Endothelial cell of umbilical vein (primary cell): ENCODE data around the gene P2RX4. TPM values are rescaled to one million over a fixed set of nuclear protein-coding genes. Genes with fewer than 3 reads are reported as not detected.

Source experiments
- BruUV-seq: library from RNA; stranded (reverse); fragments of 400-500 nt; replicated peaks from 2 replicates; lab custom pipeline; 2021; lab: Mats Ljungman, UMichigan
- CTCF ChIA-PET: fragments of 300-600, 350-600 bp; sonication (Branson Sonifier 250); formaldehyde crosslinking; loops from one replicate; lab custom pipeline; 2021; ENCODE audit warnings: antibody characterized with exemption, inconsistent platforms; lab: Charles Lee
- POLR2A ChIA-PET: fragments of 300-600, 350-600 bp; sonication (Branson Sonifier 250); formaldehyde crosslinking; loops from one replicate; lab custom pipeline; 2021; ENCODE audit warnings: antibody characterized with exemption, inconsistent platforms; lab: Charles Lee
- DNase-seq: peaks from one replicate; pipeline ENCODE4 v3.0.0-alpha.2; 2011; ENCODE audit warnings: low read depth, low spot score
- FAIRE-seq: peaks from 2 replicates; lab custom pipeline; 2011; peaks lifted over from hg19 to GRCh38; lab: Jason Lieb, UNC
- H2AFZ ChIP-seq: 2 replicates; pipeline ENCODE4 v1.6.0; 2012; ENCODE audit warnings: low read depth, low read length, control low read depth, inconsistent platforms
- H3K27ac ChIP-seq: 2 replicates; pipeline ENCODE4 v1.5.1; 2011; ENCODE audit warnings: low read depth, mild to moderate bottlenecking, control low read depth, low read length, moderate library complexity; ENCODE audit not compliant: insufficient read depth
- H3K27me3 ChIP-seq, 2 experiments: 2 replicates each; pipeline versions ENCODE4 v1.6.0 to v1.6.1; 2011; ENCODE audit warnings: low read length in 2 of 2, mixed read lengths in 1 of 2; ENCODE audit not compliant: control insufficient read depth in 2 of 2, insufficient read depth in 2 of 2
- H3K36me3 ChIP-seq, 2 experiments: 2 replicates in 1 of 2; 3 replicates in 1 of 2; pipeline ENCODE4 v1.5.1; 2011; ENCODE audit warnings: low read length in 2 of 2, mild to moderate bottlenecking in 1 of 2, moderate library complexity in 1 of 2; ENCODE audit not compliant: control insufficient read depth in 2 of 2, insufficient read depth in 2 of 2; ENCODE audit errors: extremely low read depth in 1 of 2
- H3K4me1 ChIP-seq: 3 replicates; pipeline ENCODE4 v1.5.1; 2011; ENCODE audit warnings: mild to moderate bottlenecking, low read length; ENCODE audit not compliant: control insufficient read depth, insufficient read depth; ENCODE audit errors: extremely low read depth
- H3K4me2 ChIP-seq: 2 replicates; pipeline ENCODE4 v1.6.1; 2011; ENCODE audit warnings: low read length, control low read depth, mixed read lengths; ENCODE audit not compliant: insufficient read depth
- H3K4me3 ChIP-seq, 3 experiments: fragments of 200-600 bp in 1 of 3; sonication (generic), shearing (Covaris generic) in 1 of 3; replicated peaks in 1 of 3; 2 replicates each; pipeline ENCODE4 v1.5.1; 2011 to 2016; ENCODE audit warnings: control low read depth in 3 of 3, low read length in 3 of 3, mild to moderate bottlenecking in 2 of 3, inconsistent platforms in 1 of 3, low read depth in 1 of 3, moderate library complexity in 1 of 3; ENCODE audit not compliant: insufficient read depth in 1 of 3
- H3K79me2 ChIP-seq: 2 replicates; pipeline ENCODE4 v1.6.0; 2012; ENCODE audit warnings: low read length, inconsistent platforms; ENCODE audit not compliant: control insufficient read depth, insufficient read depth
- H3K9ac ChIP-seq: replicated peaks from 2 replicates; pipeline ENCODE3; 2011; ENCODE audit warnings: low read length, control low read depth; ENCODE audit not compliant: insufficient read depth; ENCODE audit errors: extremely low read depth
- H3K9me1 ChIP-seq: replicated peaks from 3 replicates; pipeline ENCODE4 v1.6.0; 2011; ENCODE audit warnings: mild to moderate bottlenecking, low read length; ENCODE audit not compliant: control insufficient read depth, insufficient read depth; ENCODE audit errors: extremely low read depth
- H3K9me3 ChIP-seq: replicated peaks from 2 replicates; pipeline ENCODE4 v1.5.1; 2012; ENCODE audit warnings: low read length, inconsistent platforms; ENCODE audit not compliant: control insufficient read depth, insufficient read depth
- H4K20me1 ChIP-seq: replicated peaks from 2 replicates; pipeline ENCODE3; 2011; ENCODE audit warnings: mild to moderate bottlenecking, low read length; ENCODE audit not compliant: control insufficient read depth, insufficient read depth; ENCODE audit errors: extremely low read depth
- EZH2 ChIP-seq: IDR thresholded peaks from 2 replicates; pipeline ENCODE4 v1.6.1; 2012; ENCODE audit warnings: borderline replicate concordance, low read depth, mild to moderate bottlenecking, moderate library complexity, low read length, inconsistent platforms; ENCODE audit not compliant: severe bottlenecking
- FOS ChIP-seq: IDR thresholded peaks from 2 replicates; pipeline ENCODE4 v1.6.1; 2011; ENCODE audit warnings: mild to moderate bottlenecking, low read length, moderate library complexity, borderline replicate concordance; ENCODE audit not compliant: insufficient read depth
- GATA2 ChIP-seq: IDR thresholded peaks from 2 replicates; pipeline ENCODE4 v1.7.0; 2011; ENCODE audit warnings: low read depth, mild to moderate bottlenecking, moderate library complexity, mixed read lengths, low read length; ENCODE audit not compliant: insufficient read length, insufficient read depth
- JUN ChIP-seq: IDR thresholded peaks from 2 replicates; pipeline ENCODE4 v1.6.1; 2011; ENCODE audit warnings: borderline replicate concordance, low read depth; ENCODE audit not compliant: insufficient read length, insufficient read depth
- MYC ChIP-seq: IDR thresholded peaks from one replicate; pipeline ENCODE4 v1.6.1; 2011; ENCODE audit warnings: mild to moderate bottlenecking, low read depth, low read length
- POLR2A ChIP-seq: IDR thresholded peaks from 2 replicates; pipeline ENCODE4 v1.6.1; 2012; ENCODE audit warnings: low read depth, mild to moderate bottlenecking, control low read depth, low read length
- POLR2AphosphoS5 ChIP-seq: IDR thresholded peaks from 2 replicates; pipeline ENCODE4 v1.6.1; 2012; ENCODE audit warnings: low read depth, mild to moderate bottlenecking, control low read depth, low read length, moderate library complexity; ENCODE audit not compliant: insufficient read depth
- dilution Hi-C: fragments of 300-500 bp; cut with MboI; formaldehyde crosslinking; loops from one replicate; pipeline ENCODE4 v1.15.0; 2019; ENCODE audit warnings: low sequenced_read_pairs; ENCODE audit not compliant: extremely low pct_ligation_motif_present
- intact Hi-C: fragments of 100-400 bp; cut with micrococcal nuclease; formaldehyde crosslinking; loops from one replicate; pipeline ENCODE4 v1.10.0; 2022
- polyA plus RNA-seq, 4 experiments: library from polyadenylated mRNA; depleted of rRNA in 3 of 4; stranded (reverse) in 3 of 4; unstranded in 1 of 4; fragments of >200 nt; gene quantifications; 2 replicates each; pipeline versions ENCODE4 v1.2.1 to v1.2.3, GENCODE V29; 2011 to 2012; ENCODE audit warnings: missing spikeins in 1 of 4
- total RNA-seq: library from RNA; stranded (reverse); gene quantifications from 2 replicates; pipeline ENCODE4 v1.2.3, GENCODE V29; 2021
- TF ChIP-seq, protein P1 (sequence below), 2 donors: IDR thresholded peaks; 1 replicate in 1 of 2; 2 replicates in 1 of 2; pipeline ENCODE4 v1.5.1; 2011; ENCODE audit warnings: low read length in 2 of 2, mild to moderate bottlenecking in 2 of 2, moderate library complexity in 2 of 2, control low read depth in 1 of 2, inconsistent platforms in 1 of 2, low read depth in 1 of 2; ENCODE audit not compliant: insufficient read depth in 1 of 2; ENCODE audit errors: extremely low read depth in 1 of 2
- TF ChIP-seq, protein P2 (sequence below): IDR thresholded peaks from 2 replicates; pipeline ENCODE4 v1.6.1; 2011; ENCODE audit not compliant: insufficient read depth, insufficient read length

The P2RX4 gene
- total and polyA plus RNA-seq, 2 donors (not counting 3 experiments of a cell fraction or from before 2014, with no cell fraction given), result 92.8 to 116 TPM

DNA sequence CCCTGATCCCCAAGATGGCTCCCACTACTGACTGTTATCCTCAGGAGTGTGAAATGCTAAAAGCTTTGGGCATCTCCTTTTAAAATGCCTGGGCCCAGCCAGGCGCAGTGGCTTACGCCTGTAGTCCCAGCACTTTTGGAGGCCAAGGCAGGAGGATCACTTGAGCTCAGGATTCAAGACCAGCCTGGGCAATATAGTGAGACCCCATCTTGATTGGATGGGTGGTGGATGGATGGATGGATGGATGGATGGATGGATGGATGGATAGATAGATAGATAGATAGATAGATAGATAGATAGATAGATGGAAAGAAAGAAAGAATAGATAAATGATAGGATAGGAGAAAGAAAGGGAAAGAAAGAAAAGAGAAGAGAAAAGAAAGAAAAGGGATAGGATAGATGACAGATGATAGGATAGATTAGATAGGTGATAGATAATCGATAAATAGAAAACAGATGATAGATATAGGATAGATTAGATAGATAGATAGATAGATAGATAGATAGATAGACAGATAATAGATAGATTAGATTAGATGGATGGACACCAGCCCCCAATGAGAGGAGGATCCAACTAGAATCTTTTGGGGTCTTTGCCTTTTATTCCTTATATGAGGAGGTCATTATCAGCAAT, 9.5 kb downstream of the P2RX4 start:
- BruUV-seq, result no TSS peak
- TF ChIP-seq POLR2AphosphoS5 (no peak), POLR2A (no peak), EZH2 (no peak), GATA2 (no peak), JUN (no peak), MYC (no peak), FOS (no peak)
- TF ChIP-seq, protein P1, sequence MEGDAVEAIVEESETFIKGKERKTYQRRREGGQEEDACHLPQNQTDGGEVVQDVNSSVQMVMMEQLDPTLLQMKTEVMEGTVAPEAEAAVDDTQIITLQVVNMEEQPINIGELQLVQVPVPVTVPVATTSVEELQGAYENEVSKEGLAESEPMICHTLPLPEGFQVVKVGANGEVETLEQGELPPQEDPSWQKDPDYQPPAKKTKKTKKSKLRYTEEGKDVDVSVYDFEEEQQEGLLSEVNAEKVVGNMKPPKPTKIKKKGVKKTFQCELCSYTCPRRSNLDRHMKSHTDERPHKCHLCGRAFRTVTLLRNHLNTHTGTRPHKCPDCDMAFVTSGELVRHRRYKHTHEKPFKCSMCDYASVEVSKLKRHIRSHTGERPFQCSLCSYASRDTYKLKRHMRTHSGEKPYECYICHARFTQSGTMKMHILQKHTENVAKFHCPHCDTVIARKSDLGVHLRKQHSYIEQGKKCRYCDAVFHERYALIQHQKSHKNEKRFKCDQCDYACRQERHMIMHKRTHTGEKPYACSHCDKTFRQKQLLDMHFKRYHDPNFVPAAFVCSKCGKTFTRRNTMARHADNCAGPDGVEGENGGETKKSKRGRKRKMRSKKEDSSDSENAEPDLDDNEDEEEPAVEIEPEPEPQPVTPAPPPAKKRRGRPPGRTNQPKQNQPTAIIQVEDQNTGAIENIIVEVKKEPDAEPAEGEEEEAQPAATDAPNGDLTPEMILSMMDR (IDR thresholded peaks at IDR 0.05; ENCODE audit: extremely low read depth in 1 of 2, insufficient read depth in 1 of 2, low read depth in 1 of 2, low read length in 2 of 2), result no peak
- TF ChIP-seq, protein P2, sequence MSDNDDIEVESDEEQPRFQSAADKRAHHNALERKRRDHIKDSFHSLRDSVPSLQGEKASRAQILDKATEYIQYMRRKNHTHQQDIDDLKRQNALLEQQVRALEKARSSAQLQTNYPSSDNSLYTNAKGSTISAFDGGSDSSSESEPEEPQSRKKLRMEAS, result no peak
- intact Hi-C loops, result no loop called here
- Histone ChIP-seq H3K36me3 (peaks cover 0 to 7% of the 10 kb centered on the region in 2 experiments), H3K4me3 (no peak overlapping the region), H3K27ac (no peak overlapping the region), H2AFZ (no peak overlapping the region), H4K20me1 (no peaks in the 10 kb centered on the region), H3K4me2 (no peak overlapping the region), H3K4me1 (peaks cover 10% of the 10 kb centered on the region), H3K9ac (no peak overlapping the region), H3K9me1 (no peaks in the 10 kb centered on the region), H3K79me2 (no peaks in the 10 kb centered on the region), H3K9me3 (no peaks in the 10 kb centered on the region), H3K27me3 (no peaks in the 10 kb centered on the region)
- ChIA-PET POLR2A (no interaction called here), CTCF (no interaction called here)
- FAIRE-seq (no peak), DNase-seq (no peak)
- dilution Hi-C loops, result no loop called here
